GM12878 (cell line): ENCODE data around the gene EEF1A2. TPM values are rescaled to one million over a fixed set of nuclear protein-coding genes. Genes with fewer than 3 reads are reported as not detected.

Experiments
- ATAC-seq: fragments of 200-7000 bp; cut with Tn5 transposase; 3 replicates; pipeline ENCODE4 v1.9.1; 2020; ENCODE audit warnings: mild to moderate bottlenecking, moderate library complexity
- BruUV-seq: library from RNA; stranded (reverse); fragments of 400-500 nt; replicated peaks from 2 replicates; lab custom pipeline; 2021; lab: Mats Ljungman, UMichigan
- CTCF ChIA-PET: fragments of 300-600 bp; sonication (Branson Sonifier 250); formaldehyde crosslinking; extraction: SDS; loops from one replicate; lab custom pipeline; 2021; ENCODE audit warnings: inconsistent platforms; lab: Yijun Ruan, JAX
- POLR2A ChIA-PET: fragments of 350-600 bp; formaldehyde crosslinking; extraction: SDS; loops from one replicate; lab custom pipeline; 2021; ENCODE audit warnings: inconsistent platforms; lab: Charles Lee
- RAD21 ChIA-PET: fragments of 300-600 bp; sonication (Branson Sonifier 250); formaldehyde crosslinking; loops from one replicate; lab custom pipeline; 2023; ENCODE audit warnings: antibody characterized with exemption; ENCODE audit not compliant: unreplicated experiment; lab: Charles Lee
- SMC1A ChIA-PET: fragments of 300-600 bp; sonication (Branson Sonifier 250); formaldehyde crosslinking; loops from one replicate; lab custom pipeline; 2023; ENCODE audit not compliant: unreplicated experiment, uncharacterized antibody; lab: Charles Lee
- DNase-seq: peaks from one replicate; pipeline ENCODE4 v3.0.0-alpha.2; 2011; ENCODE audit warnings: low read depth, low spot score
- FAIRE-seq: peaks from 3 replicates; lab custom pipeline; 2011; peaks lifted over from hg19 to GRCh38; lab: Jason Lieb, UNC
- H2AFZ ChIP-seq: 2 replicates; pipeline ENCODE4 v1.6.0; 2011; ENCODE audit warnings: low read depth, low read length, control low read depth; ENCODE audit not compliant: control insufficient read depth
- H3K27ac ChIP-seq: 2 replicates; pipeline ENCODE4 v1.5.1; 2011; ENCODE audit warnings: control low read depth; ENCODE audit not compliant: control insufficient read depth, insufficient read depth
- H3K27me3 ChIP-seq, 2 experiments: replicated peaks in 1 of 2; 2 replicates each; pipeline versions ENCODE4 v1.6.0 to v1.6.1; 2011; ENCODE audit warnings: low read length in 1 of 2; ENCODE audit not compliant: control insufficient read depth in 2 of 2, insufficient read depth in 2 of 2
- H3K36me3 ChIP-seq, 2 experiments: 2 replicates each; pipeline ENCODE4 v1.5.1; 2011; ENCODE audit warnings: low read length in 1 of 2; ENCODE audit not compliant: control insufficient read depth in 2 of 2, insufficient read depth in 2 of 2
- H3K4me1 ChIP-seq: 2 replicates; pipeline ENCODE4 v1.6.1; 2011; ENCODE audit warnings: mild to moderate bottlenecking, low read length, moderate library complexity, mixed read lengths; ENCODE audit not compliant: control insufficient read depth, insufficient read depth
- H3K4me2 ChIP-seq: 2 replicates; pipeline ENCODE4 v1.6.0; 2011; ENCODE audit warnings: control low read depth; ENCODE audit not compliant: control insufficient read depth, insufficient read depth
- H3K4me3 ChIP-seq: fragments of 200-600 bp; sonication (generic); 2 replicates; pipeline ENCODE4 v1.5.1; 2016
- H3K79me2 ChIP-seq: 2 replicates; pipeline ENCODE4 v1.6.0; 2011; ENCODE audit warnings: low read length; ENCODE audit not compliant: control insufficient read depth, insufficient read depth
- H3K9ac ChIP-seq: 2 replicates; pipeline ENCODE4 v1.8.0; 2011; ENCODE audit warnings: low read length, control low read depth, mixed read lengths; ENCODE audit not compliant: control insufficient read depth, insufficient read depth
- H3K9me3 ChIP-seq: replicated peaks from 3 replicates; pipeline ENCODE4 v1.5.1; 2011; ENCODE audit warnings: mild to moderate bottlenecking, low read length; ENCODE audit not compliant: control insufficient read depth, insufficient read depth
- H4K20me1 ChIP-seq: 2 replicates; pipeline ENCODE4 v1.6.0; 2011; ENCODE audit not compliant: control insufficient read depth, insufficient read depth
- BACH1 ChIP-seq: fragments of 450-650 bp; IDR thresholded peaks from 2 replicates; pipeline ENCODE4 v1.6.1; 2017; ENCODE audit warnings: mild to moderate bottlenecking, borderline replicate concordance
- IKZF1 ChIP-seq: fragments of 450-650 bp; conservative IDR thresholded peaks from 2 replicates; pipeline ENCODE4 v1.6.1; 2017; ENCODE audit warnings: antibody characterized with exemption, mild to moderate bottlenecking
- JUND ChIP-seq: IDR thresholded peaks from 2 replicates; pipeline ENCODE4 v1.6.1; 2012; ENCODE audit warnings: low read depth, mild to moderate bottlenecking, low read length, improper control_type of control experiment, moderate library complexity
- RBBP5 ChIP-seq: fragments of 200-600 bp; sonication (generic); conservative IDR thresholded peaks from 2 replicates; pipeline ENCODE4 v1.6.1; 2016
- WRNIP1 ChIP-seq: IDR thresholded peaks from 2 replicates; pipeline ENCODE4 v1.6.1; 2011; ENCODE audit warnings: low read depth, low read length, improper control_type of control experiment, borderline replicate concordance
- ZSCAN29 ChIP-seq: fragments of 450-650 bp; IDR thresholded peaks from 2 replicates; pipeline ENCODE4 v1.6.1; 2017; ENCODE audit warnings: mild to moderate bottlenecking, moderate library complexity
- WGBS: methylation state at CpG from one replicate; pipeline ENCODE4 v1.1.6; 2016; ENCODE audit warnings: low lambda C conversion rate; ENCODE audit not compliant: insufficient replicate concordance, insufficient coverage; ENCODE audit errors: missing lambda C conversion rate; 5-methylcytosine and 5-hydroxymethylcytosine counted together
- in situ Hi-C: fragments of 300-500 bp; cut with MboI; formaldehyde crosslinking; loops from 9 replicates; pipeline ENCODE4 v1.14.3; 2018; ENCODE audit warnings: mixed read lengths
- intact Hi-C: fragments of 100-400 bp; cut with micrococcal nuclease; formaldehyde crosslinking; loops from one replicate; pipeline ENCODE4 v1.14.2; 2022; ENCODE audit not compliant: unreplicated experiment
- polyA plus RNA-seq, 11 experiments: library from polyadenylated mRNA; depleted of rRNA in 4 of 11; unstranded in 6 of 11; stranded (reverse) in 5 of 11; fragments of >200 nt; fragmentation: Nextera tagmentation in 4 of 11; fragmentation: Illumina TruSeq in 1 of 11; extraction: Ambion mirVana in 4 of 11; extraction: Trizol in 1 of 11; gene quantifications; 1 replicate in 1 of 11; 2 replicates in 10 of 11; pipeline versions ENCODE4 v1.2.1 to v1.2.3, GENCODE V29; 2011 to 2016; ENCODE audit warnings: inconsistent platforms in 2 of 11, missing spikeins in 2 of 11, low read depth in 1 of 11
- total RNA-seq, 4 experiments: library from RNA; depleted of rRNA in 3 of 4; stranded (reverse); fragments of >200 nt in 3 of 4; fragmentation: Illumina TruSeq in 1 of 4; extraction: Trizol in 1 of 4; gene quantifications; 2 replicates each; pipeline versions ENCODE4 v1.2.1 to v1.2.3, GENCODE V29; 2013 to 2021
- TF ChIP-seq, protein P1 (sequence below): fragments of 450-650 bp; IDR thresholded peaks from 2 replicates; pipeline ENCODE4 v1.6.1; 2017; ENCODE audit warnings: mild to moderate bottlenecking, low read depth, inconsistent platforms; ENCODE audit not compliant: poor library complexity, severe bottlenecking

Gene EEF1A2
- total and polyA plus RNA-seq, 10 of the 15 experiments (the other 5 are each of a cell fraction or from before 2014, with no cell fraction given) = 0.56 TPM; not detected in 9

DNA sequence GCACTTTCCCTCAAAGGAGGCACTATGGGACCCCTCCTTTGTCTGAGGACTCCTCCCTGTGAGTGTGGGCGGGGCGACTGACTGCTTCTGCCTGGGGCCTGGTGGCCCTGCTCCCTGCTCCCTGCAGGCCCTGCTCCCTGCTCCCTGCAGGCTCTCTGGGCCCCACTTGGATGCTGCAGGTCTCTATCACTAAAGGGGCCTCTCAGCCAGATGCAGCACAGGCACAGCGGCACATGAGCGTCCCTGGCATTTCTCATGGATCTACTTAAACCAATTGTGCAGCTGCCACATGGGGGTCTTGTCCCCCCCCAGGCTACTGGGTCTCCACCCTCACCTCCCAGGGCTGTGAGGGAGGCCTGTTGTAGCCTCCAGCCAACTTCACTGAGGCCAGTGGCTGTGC lies 7.8 kb downstream of the EEF1A2 start (continued):
- no peak for TF ChIP-seq WRNIP1
- no peak for TF ChIP-seq IKZF1
- TF ChIP-seq BACH1 = no peak

DNA sequence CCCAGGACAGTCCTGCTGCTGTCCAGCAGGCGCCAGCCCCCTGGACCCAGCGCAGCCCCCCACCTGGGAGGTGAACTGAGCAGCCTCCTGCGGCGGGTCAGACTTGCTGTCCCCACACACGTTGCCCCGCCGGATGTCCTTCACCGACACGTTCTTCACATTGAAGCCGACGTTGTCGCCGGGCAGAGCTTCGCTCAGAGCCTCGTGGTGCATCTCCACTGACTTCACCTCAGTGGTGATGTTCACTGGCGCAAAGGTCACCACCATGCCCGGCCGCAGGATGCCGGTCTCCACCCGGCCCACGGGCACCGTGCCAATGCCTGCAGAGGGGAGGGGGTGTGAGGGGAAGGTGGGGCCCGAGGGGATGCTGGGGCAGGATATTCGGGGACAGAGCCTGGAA lies 8.5 kb downstream of the EEF1A2 start:
- Histone ChIP-seq H3K9me3 (no peaks in the 10 kb centered on the region), H3K27me3 (peaks cover 0 to 1% of the 10 kb centered on the region in 2 experiments; a peak in 1 of 4 replicates), H3K27ac (no peak overlapping the region), H3K9ac (no peak overlapping the region), H2AFZ (no peak overlapping the region), H3K4me3 (no peak overlapping the region), H3K36me3 (no peaks in the 10 kb centered on the region), H3K4me2 (no peak overlapping the region), H3K79me2 (no peaks in the 10 kb centered on the region), H4K20me1 (no peaks in the 10 kb centered on the region), H3K4me1 (no peaks in the 10 kb centered on the region)
- ATAC-seq (no peak), FAIRE-seq (no peak), DNase-seq (no peak)
- RAD21 ChIA-PET = no interaction called here
- POLR2A ChIA-PET = no interaction called here
- 48% methylated on average over 22 of the region's 24 CpGs for WGBS
- in situ Hi-C loops (no loop called here), intact Hi-C loops (no loop called here)
- SMC1A ChIA-PET = no interaction called here
- TF ChIP-seq JUND (no peak), RBBP5 (no peak), ZSCAN29 (no peak)
- TF ChIP-seq, protein P1, sequence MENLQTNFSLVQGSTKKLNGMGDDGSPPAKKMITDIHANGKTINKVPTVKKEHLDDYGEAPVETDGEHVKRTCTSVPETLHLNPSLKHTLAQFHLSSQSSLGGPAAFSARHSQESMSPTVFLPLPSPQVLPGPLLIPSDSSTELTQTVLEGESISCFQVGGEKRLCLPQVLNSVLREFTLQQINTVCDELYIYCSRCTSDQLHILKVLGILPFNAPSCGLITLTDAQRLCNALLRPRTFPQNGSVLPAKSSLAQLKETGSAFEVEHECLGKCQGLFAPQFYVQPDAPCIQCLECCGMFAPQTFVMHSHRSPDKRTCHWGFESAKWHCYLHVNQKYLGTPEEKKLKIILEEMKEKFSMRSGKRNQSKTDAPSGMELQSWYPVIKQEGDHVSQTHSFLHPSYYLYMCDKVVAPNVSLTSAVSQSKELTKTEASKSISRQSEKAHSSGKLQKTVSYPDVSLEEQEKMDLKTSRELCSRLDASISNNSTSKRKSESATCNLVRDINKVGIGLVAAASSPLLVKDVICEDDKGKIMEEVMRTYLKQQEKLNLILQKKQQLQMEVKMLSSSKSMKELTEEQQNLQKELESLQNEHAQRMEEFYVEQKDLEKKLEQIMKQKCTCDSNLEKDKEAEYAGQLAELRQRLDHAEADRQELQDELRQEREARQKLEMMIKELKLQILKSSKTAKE = no peak
- no TSS peak for BruUV-seq
- CTCF ChIA-PET = no interaction called here
